Measurements from ENCODE around the gene FGFBP1.

Gene FGFBP1

GRCh38 chr4:15938640-15939039 is at the start of gene FGFBP1:
Gene FGFBP1, minus strand, starts transcription at chr4:15938740. Its CDS starts 2,108 bp downstream, at chr4:15936632.
- TF ChIP-seq CTCF (IDR thresholded peaks at IDR 0.05; ENCODE audit: insufficient read depth, low read depth, low read length, missing control alignments), result no peak
- no peak within 1 kb of the TSS for H3K4me3 ChIP-seq (ENCODE audit: low read depth, low read length)
- no peak for DNase-seq (ENCODE audit: low read depth)

GRCh38 chr4:15988222-15988621 is 49.7 kb upstream of the FGFBP1 start:
- no peak overlapping the region for H3K4me3 ChIP-seq (ENCODE audit: low read depth, low read length)
- TF ChIP-seq CTCF (IDR thresholded peaks at IDR 0.05; ENCODE audit: insufficient read depth, low read depth, low read length, missing control alignments), result no peak
- DNase-seq (ENCODE audit: low read depth), result no peak

GRCh38 chr4:15986907-15987306 is 48.4 kb upstream of the FGFBP1 start:
- DNase-seq (ENCODE audit: low read depth), result no peak
- no peak overlapping the region for H3K4me3 ChIP-seq (ENCODE audit: low read depth, low read length)
- no peak for TF ChIP-seq CTCF (IDR thresholded peaks at IDR 0.05; ENCODE audit: insufficient read depth, low read depth, low read length, missing control alignments)

- no peak overlapping the region for H3K4me3 ChIP-seq (ENCODE audit: low read depth, low read length)
- no peak for DNase-seq (ENCODE audit: low read depth)
- no peak for TF ChIP-seq CTCF (IDR thresholded peaks at IDR 0.05; ENCODE audit: insufficient read depth, low read depth, low read length, missing control alignments)
Measured at GRCh38 chr4:15983610-15984009, 45.1 kb upstream of the FGFBP1 start.

GRCh38 chr4:15982842-15983524 is 44.4 kb upstream of the FGFBP1 start:
- H3K4me3 ChIP-seq (ENCODE audit: low read depth, low read length), result no peak overlapping the region
- TF ChIP-seq CTCF (IDR thresholded peaks at IDR 0.05; ENCODE audit: insufficient read depth, low read depth, low read length, missing control alignments), result no peak
- DNase-seq (ENCODE audit: low read depth), result no peak

GRCh38 chr4:15976456-15977447 is 38.2 kb upstream of the FGFBP1 start:
- no peak for DNase-seq (ENCODE audit: low read depth)
- no peak overlapping the region for H3K4me3 ChIP-seq (ENCODE audit: low read depth, low read length)
- TF ChIP-seq CTCF (IDR thresholded peaks at IDR 0.05; ENCODE audit: insufficient read depth, low read depth, low read length, missing control alignments), result no peak
